Central memory CD8-positive, alpha-beta T cell (primary cell): ENCODE results near the gene RAB3B.

Experiments used
- ATAC-seq: fragments of 150-1000 bp; cut with Tn5 transposase; replicated peaks from 2 replicates; pipeline ENCODE4 v1.10.0; 2022; ENCODE audit warnings: mild to moderate bottlenecking, moderate FRiP score, moderate number of reproducible peaks; ENCODE audit not compliant: poor library complexity, severe bottlenecking; ENCODE audit errors: extremely low read depth
- DNase-seq, 2 donors: peaks; one replicate each; pipeline ENCODE4 v3.0.0; 2021; ENCODE audit warnings: low spot score in 2 of 2
- H3K27ac Mint-ChIP-seq: one replicate; pipeline ENCODE4 v1.8.0; 2022; ENCODE audit warnings: low read depth, mild to moderate bottlenecking, moderate library complexity, mixed read lengths
- H3K27me3 Mint-ChIP-seq: one replicate; pipeline ENCODE4 v1.8.0; 2022; ENCODE audit warnings: mixed read lengths
- H3K36me3 Mint-ChIP-seq: one replicate; pipeline ENCODE4 v1.8.0; 2022; ENCODE audit warnings: mild to moderate bottlenecking, moderate library complexity, mixed read lengths; ENCODE audit not compliant: insufficient read depth
- H3K4me1 Mint-ChIP-seq: one replicate; pipeline ENCODE4 v1.8.0; 2022; ENCODE audit warnings: mixed read lengths
- H3K4me3 Mint-ChIP-seq: one replicate; pipeline ENCODE4 v1.8.0; 2022; ENCODE audit warnings: mild to moderate bottlenecking, moderate library complexity, mixed read lengths
- H3K9me3 Mint-ChIP-seq: one replicate; pipeline ENCODE4 v1.8.0; 2022; ENCODE audit warnings: mixed read lengths

RAB3B gene

DNA sequence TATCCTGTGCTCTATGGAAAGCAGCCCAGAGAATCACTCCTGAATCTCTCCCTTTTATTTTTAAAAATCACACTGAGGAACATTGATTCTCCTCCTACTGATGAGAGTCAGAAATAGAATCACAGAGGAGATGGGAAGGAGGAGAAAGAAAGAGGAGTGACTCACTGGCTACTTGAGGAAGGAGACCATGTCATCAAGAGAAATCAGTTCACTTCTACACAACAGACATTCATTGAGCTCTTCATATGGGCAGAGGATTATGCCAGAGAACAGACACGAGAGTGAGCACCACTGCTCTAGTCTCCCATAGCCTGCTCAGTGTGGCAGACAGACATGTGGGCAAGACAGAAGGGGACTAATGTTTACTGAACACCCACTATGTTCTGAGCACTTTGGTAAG, 44.2 kb downstream of the RAB3B start:
- ATAC-seq (no peak), DNase-seq (no peak)
- H3K27ac Mint-ChIP-seq, result no peak overlapping the region
- H3K9me3 Mint-ChIP-seq, result peaks cover 8% of the 10 kb centered on the region
- H3K4me3 Mint-ChIP-seq, result no peak overlapping the region
- H3K4me1 Mint-ChIP-seq, result no peaks in the 10 kb centered on the region
- H3K36me3 Mint-ChIP-seq, result no peaks in the 10 kb centered on the region
- no peaks in the 10 kb centered on the region for H3K27me3 Mint-ChIP-seq

DNA sequence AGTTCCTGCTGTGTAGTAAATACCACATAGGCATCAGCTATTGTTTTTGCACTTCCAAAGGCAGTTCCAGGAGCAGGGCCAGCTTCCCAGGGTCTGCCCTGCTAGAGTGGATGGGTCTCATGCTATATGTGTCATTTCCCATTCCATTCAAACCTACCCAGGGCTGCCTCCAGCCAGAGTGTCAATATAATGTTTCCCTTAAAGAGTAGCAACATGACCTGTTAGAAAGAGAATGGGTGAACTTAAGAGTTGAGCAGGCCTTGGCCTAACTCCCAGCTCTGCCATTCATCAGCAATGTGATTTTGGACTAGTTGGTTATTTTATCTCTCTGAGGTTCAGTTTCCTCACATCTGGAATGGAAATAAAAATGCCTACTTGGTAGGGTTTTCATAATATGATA, 44.9 kb downstream of the RAB3B start:
- DNase-seq (no peak), ATAC-seq (no peak)
- Mint-ChIP-seq H3K4me1 (no peaks in the 10 kb centered on the region), H3K27me3 (no peaks in the 10 kb centered on the region), H3K9me3 (peaks cover 12% of the 10 kb centered on the region), H3K4me3 (no peak overlapping the region), H3K36me3 (no peaks in the 10 kb centered on the region), H3K27ac (no peak overlapping the region)

DNA sequence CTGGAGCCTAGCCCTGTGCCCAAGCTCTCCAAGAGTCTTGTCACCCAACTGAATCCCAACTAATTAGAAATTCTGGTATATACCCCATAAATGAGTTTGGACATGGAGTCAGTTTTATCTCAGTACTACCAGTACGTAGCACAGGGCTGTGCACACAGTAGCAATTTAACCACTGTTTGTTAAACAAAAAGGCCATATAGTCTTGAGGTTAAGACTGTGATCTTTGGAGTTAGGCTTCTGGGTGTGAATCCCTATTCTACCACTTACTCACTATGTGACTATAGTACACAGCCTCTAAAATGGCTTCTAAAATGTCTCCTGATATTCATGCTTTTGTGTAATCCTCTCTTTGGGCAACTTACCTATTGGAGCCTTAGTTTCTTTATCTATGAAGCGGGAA, 48.2 kb downstream of the RAB3B start:
- H3K4me3 Mint-ChIP-seq, result no peak overlapping the region
- DNase-seq (no peak), ATAC-seq (no peak)
- no peaks in the 10 kb centered on the region for H3K36me3 Mint-ChIP-seq
- H3K27me3 Mint-ChIP-seq, result no peaks in the 10 kb centered on the region
- H3K27ac Mint-ChIP-seq, result no peak overlapping the region
- peaks cover 12% of the 10 kb centered on the region for H3K9me3 Mint-ChIP-seq
- no peaks in the 10 kb centered on the region for H3K4me1 Mint-ChIP-seq

- H3K4me1 Mint-ChIP-seq, result no peaks in the 10 kb centered on the region
- H3K9me3 Mint-ChIP-seq, result peaks cover 12% of the 10 kb centered on the region
- no peak overlapping the region for H3K4me3 Mint-ChIP-seq
- no peak for ATAC-seq
- H3K36me3 Mint-ChIP-seq, result no peaks in the 10 kb centered on the region
- H3K27ac Mint-ChIP-seq, result no peak overlapping the region
- no peaks in the 10 kb centered on the region for H3K27me3 Mint-ChIP-seq
- DNase-seq, result no peak
Measured at GRCh38 chr1:51941528-51941927, 49.0 kb downstream of the RAB3B start.

DNA sequence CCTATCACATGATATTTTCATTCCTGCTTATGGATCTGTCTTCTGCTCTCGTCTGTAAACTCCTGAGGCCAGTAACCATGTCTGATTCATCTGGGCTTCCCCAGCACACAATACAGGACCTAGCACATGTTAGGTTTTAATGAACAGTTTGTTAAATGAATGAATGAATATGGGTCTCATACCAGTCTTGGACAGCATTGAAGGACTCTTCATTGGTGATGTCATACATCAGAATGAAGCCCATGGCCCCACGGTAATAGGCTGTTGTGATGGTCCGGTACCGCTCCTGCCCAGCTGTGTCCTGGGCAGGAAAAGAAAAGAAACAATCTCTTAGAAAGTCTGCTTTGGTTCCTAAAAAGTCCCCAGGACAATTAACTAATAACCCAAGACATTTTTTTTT, 53.4 kb downstream of the RAB3B start:
- ATAC-seq, result no peak
- no peak for DNase-seq
- no peak overlapping the region for H3K27ac Mint-ChIP-seq
- H3K4me3 Mint-ChIP-seq, result no peak overlapping the region
- H3K27me3 Mint-ChIP-seq, result peaks cover 19% of the 10 kb centered on the region
- H3K4me1 Mint-ChIP-seq, result no peaks in the 10 kb centered on the region
- peaks cover 9% of the 10 kb centered on the region for H3K9me3 Mint-ChIP-seq
- no peaks in the 10 kb centered on the region for H3K36me3 Mint-ChIP-seq

DNA sequence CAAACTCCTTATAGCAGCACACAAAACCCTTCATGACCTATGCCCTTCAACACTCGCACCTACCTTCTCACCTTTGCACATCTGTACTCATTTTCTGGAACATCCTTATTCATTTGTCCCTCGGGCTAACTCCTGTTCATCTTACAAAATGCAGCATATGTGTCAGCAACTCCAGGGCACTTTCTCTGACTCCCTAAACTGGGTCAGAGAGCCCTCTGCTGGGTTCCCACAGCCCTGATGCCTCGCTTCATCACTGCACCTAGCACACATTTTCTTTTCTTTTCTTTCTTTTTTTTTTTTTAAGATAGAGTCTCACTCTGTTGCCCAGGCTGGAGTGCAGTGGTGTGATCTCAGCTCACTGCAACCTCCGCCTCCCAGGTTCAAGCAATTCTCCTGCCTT, 54.0 kb downstream of the RAB3B start:
- ATAC-seq, result no peak
- H3K4me3 Mint-ChIP-seq, result no peak overlapping the region

GRCh38 chr1:51933344-51933743, 57.2 kb downstream of the RAB3B start:
- no peaks in the 10 kb centered on the region for H3K9me3 Mint-ChIP-seq
- no peaks in the 10 kb centered on the region for H3K4me1 Mint-ChIP-seq
- ATAC-seq (no peak), DNase-seq (no peak)
- peaks cover 19% of the 10 kb centered on the region for H3K27me3 Mint-ChIP-seq
- H3K4me3 Mint-ChIP-seq, result no peak overlapping the region
- H3K27ac Mint-ChIP-seq, result no peak overlapping the region
- H3K36me3 Mint-ChIP-seq, result no peaks in the 10 kb centered on the region

More for the DNA sequence above, 54.0 kb downstream of the RAB3B start:
- peaks cover 6% of the 10 kb centered on the region for H3K9me3 Mint-ChIP-seq
- no peak overlapping the region for H3K27ac Mint-ChIP-seq
- peaks cover 19% of the 10 kb centered on the region for H3K27me3 Mint-ChIP-seq
- H3K36me3 Mint-ChIP-seq, result no peaks in the 10 kb centered on the region
- no peaks in the 10 kb centered on the region for H3K4me1 Mint-ChIP-seq
- DNase-seq, result no peak

DNA sequence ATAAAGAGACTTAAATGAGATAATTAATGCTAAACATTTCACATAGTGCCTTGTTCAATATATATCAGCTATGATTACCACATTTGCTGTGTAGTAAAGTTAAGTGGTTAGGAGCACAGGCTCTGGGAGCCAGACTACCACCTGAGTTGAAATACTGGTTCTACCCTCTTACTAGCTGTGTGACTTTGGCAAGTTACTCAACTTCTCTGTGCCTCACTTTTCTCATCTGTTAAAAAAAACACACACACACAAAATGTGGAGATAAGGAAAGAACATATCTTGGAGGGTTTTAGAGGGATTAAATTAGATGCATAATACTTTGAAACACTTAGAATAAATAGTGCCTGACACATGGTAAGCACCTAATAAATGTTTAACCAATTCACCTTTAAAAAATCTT, 60.2 kb downstream of the RAB3B start:
- DNase-seq (no peak), ATAC-seq (no peak)
- Mint-ChIP-seq H3K27me3 (peaks cover 10% of the 10 kb centered on the region), H3K4me1 (no peaks in the 10 kb centered on the region), H3K27ac (no peak overlapping the region), H3K9me3 (no peaks in the 10 kb centered on the region), H3K36me3 (no peaks in the 10 kb centered on the region), H3K4me3 (no peak overlapping the region)

DNA sequence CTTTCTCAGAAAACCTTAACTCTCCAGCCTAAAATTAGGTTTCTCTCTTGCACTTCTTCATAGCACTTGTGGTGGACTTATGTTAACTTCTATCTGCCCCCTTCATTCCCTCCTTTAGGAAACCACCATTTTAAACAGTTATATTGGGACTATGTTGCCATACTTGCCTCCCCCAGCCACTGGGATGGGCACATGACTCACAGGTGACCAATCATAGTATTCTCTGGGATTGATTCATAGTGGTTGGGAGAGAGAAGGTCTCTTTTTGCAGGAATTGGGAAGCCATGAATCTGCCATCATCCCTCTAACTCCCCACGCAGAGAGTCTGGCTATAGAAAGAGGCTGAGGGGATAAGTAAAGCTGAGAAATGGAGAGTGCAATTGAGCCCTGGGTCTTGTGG, 61.6 kb downstream of the RAB3B start:
- no peak for ATAC-seq

DNA sequence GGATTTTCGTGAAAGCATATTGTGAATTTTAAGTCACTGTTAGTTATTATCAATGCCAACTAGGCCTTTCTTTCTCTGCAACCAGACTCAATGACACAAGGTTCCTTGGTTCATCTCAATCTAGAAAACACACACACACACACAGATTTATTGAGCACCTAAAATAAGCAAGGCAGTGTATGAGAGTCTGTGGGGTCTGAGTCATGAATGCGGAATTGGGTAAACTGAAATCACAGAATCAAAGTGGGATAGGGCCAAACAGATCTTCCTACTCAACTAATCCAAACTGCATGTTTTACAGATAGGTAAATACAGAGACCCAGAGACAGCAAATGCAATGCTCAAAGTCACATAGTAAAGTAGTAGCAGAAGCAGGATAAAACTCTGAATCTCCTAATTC, 63.5 kb downstream of the RAB3B start:
- no peak overlapping the region for H3K4me3 Mint-ChIP-seq
- DNase-seq (no peak), ATAC-seq (no peak)
- H3K36me3 Mint-ChIP-seq, result no peaks in the 10 kb centered on the region
- no peak overlapping the region for H3K27ac Mint-ChIP-seq
- H3K27me3 Mint-ChIP-seq, result no peaks in the 10 kb centered on the region
- H3K4me1 Mint-ChIP-seq, result no peaks in the 10 kb centered on the region
- no peaks in the 10 kb centered on the region for H3K9me3 Mint-ChIP-seq

More for the DNA sequence above, 61.6 kb downstream of the RAB3B start:
- no peak for DNase-seq
- no peak overlapping the region for H3K4me3 Mint-ChIP-seq
- H3K36me3 Mint-ChIP-seq, result no peaks in the 10 kb centered on the region
- H3K4me1 Mint-ChIP-seq, result no peaks in the 10 kb centered on the region
- H3K9me3 Mint-ChIP-seq, result no peaks in the 10 kb centered on the region
- H3K27ac Mint-ChIP-seq, result no peak overlapping the region
- peaks cover 10% of the 10 kb centered on the region for H3K27me3 Mint-ChIP-seq

DNA sequence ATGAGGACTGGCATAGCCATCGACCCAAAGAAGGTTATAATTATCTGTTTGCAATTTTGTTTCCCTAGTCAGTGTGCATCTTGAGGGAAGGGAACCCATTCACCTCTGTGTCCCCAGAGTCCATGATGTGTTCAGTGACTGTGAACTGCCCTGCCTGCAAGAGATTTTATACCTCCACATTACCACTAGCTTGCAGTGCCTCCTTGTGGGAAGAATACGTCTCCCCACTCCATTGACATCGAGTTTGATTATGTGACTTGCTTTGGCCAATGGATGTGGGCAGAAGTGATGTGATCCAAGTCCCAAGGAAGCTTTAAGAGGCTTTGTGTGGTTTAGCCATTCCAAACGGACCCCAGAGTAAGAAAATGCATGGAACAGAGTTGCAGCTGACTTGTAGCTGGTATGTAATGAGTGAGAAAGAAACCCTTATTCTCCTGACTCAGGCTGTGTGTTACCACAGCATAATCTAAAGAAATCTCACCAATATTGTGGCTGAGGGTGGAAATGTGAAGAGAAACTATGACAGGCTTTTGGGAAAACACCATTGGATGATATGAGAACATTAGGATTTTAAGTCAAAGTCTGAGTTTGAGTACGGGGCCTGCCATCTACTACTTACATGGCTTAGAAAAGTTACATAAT, 64.2 kb downstream of the RAB3B start:
- Mint-ChIP-seq H3K4me3 (no peak overlapping the region), H3K27ac (no peak overlapping the region), H3K36me3 (no peaks in the 10 kb centered on the region), H3K9me3 (no peaks in the 10 kb centered on the region), H3K27me3 (peaks cover 7% of the 10 kb centered on the region), H3K4me1 (no peaks in the 10 kb centered on the region)
- DNase-seq (no peak), ATAC-seq (no peak)

GRCh38 chr1:51924455-51924854, 66.0 kb downstream of the RAB3B start:
- H3K36me3 Mint-ChIP-seq, result no peaks in the 10 kb centered on the region
- H3K27me3 Mint-ChIP-seq, result peaks cover 22% of the 10 kb centered on the region
- no peak overlapping the region for H3K4me3 Mint-ChIP-seq
- ATAC-seq (no peak), DNase-seq (no peak)
- H3K9me3 Mint-ChIP-seq, result no peaks in the 10 kb centered on the region
- H3K4me1 Mint-ChIP-seq, result no peaks in the 10 kb centered on the region
- no peak overlapping the region for H3K27ac Mint-ChIP-seq

- Mint-ChIP-seq H3K4me1 (no peaks in the 10 kb centered on the region), H3K27me3 (peaks cover 40% of the 10 kb centered on the region)
Measured at GRCh38 chr1:51922040-51922439, 68.5 kb downstream of the RAB3B start.

DNA sequence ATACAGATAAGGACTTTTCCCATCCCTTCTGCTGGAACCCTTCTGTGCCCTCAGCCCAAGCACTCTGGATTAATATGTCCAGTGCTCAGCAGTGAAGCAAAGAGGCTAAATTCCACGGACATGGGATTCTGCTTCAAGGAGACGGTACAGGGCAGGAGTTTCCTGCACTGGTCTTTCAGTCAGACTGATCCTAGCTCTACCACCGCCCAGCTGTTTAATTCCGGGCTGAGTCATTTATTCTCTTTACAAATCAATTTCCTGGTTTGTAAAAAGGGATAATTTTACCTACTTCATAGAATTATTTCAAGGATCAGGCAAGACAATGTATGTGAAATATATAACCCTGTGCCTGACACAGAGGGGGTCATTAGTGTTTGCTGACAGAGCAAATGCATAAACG, 70.4 kb downstream of the RAB3B start:
- peaks cover 56% of the 10 kb centered on the region for H3K27me3 Mint-ChIP-seq
- no peak overlapping the region for H3K27ac Mint-ChIP-seq
- H3K4me1 Mint-ChIP-seq, result no peaks in the 10 kb centered on the region
- H3K4me3 Mint-ChIP-seq, result no peak overlapping the region
- peaks cover 1% of the 10 kb centered on the region for H3K36me3 Mint-ChIP-seq
- ATAC-seq (no peak), DNase-seq (no peak)
- H3K9me3 Mint-ChIP-seq, result no peaks in the 10 kb centered on the region

More at GRCh38 chr1:51922040-51922439, 68.5 kb downstream of the RAB3B start:
- Mint-ChIP-seq H3K9me3 (no peaks in the 10 kb centered on the region), H3K4me3 (no peak overlapping the region), H3K27ac (no peak overlapping the region), H3K36me3 (peaks cover 1% of the 10 kb centered on the region)
- no peak for DNase-seq
- no peak for ATAC-seq
